Pancreas (tissue), 10 donors: ENCODE data around the gene SLC48A1. TPM values are rescaled to one million over a fixed set of nuclear protein-coding genes. Genes with fewer than 3 reads are reported as not detected.

Source experiments
- ATAC-seq, 4 donors: fragments of 200-7000 bp; cut with Tn5 transposase; one replicate each; pipeline versions ENCODE4 v1.8.0 to v1.9.1; 2020; ENCODE audit warnings: mild to moderate bottlenecking in 4 of 4, moderate library complexity in 4 of 4
- DNase-seq, 6 donors: peaks; one replicate each; pipeline ENCODE4 v3.0.0-alpha.2; 2020
- FAIRE-seq: peaks from 2 replicates; lab custom pipeline; 2012; peaks lifted over from hg19 to GRCh38; lab: Jason Lieb, UNC
- H3K27ac ChIP-seq, 4 donors: fragments of 200-600 bp; sonication (generic); 1 replicate in 3 of 4; 2 replicates in 1 of 4; pipeline versions ENCODE4 v1.5.0 to v1.8.0; 2020
- H3K27me3 ChIP-seq, 4 donors: fragments of 200-600 bp; one replicate each; pipeline ENCODE4 v1.8.0; 2021
- H3K36me3 ChIP-seq, 3 donors: fragments of 200-600 bp; sonication (generic) in 1 of 3; one replicate each; pipeline versions ENCODE4 v1.5.0 to v1.8.0; 2020 to 2021
- H3K4me1 ChIP-seq, 3 donors: fragments of 200-600 bp; one replicate each; pipeline ENCODE4 v1.8.0; 2021
- H3K4me3 ChIP-seq, 4 donors: fragments of 200-600 bp; sonication (generic) in 2 of 4; one replicate each; pipeline versions ENCODE4 v1.5.0 to v1.8.0; 2020 to 2021
- H3K9me3 ChIP-seq, 4 donors: fragments of 200-600 bp; one replicate each; pipeline ENCODE4 v1.8.0; 2021
- WGBS, 2 donors: extraction: QIAGEN DNeasy Blood & Tissue Kit; methylation state at CpG; one replicate each; pipeline ENCODE4 v1.1.7; 2013; 5-methylcytosine and 5-hydroxymethylcytosine counted together
- intact Hi-C, 3 donors: fragments of 100-400 bp; cut with DNase I; formaldehyde crosslinking; loops; one replicate each; pipeline versions ENCODE4 v1.11.1 to v1.14.2; 2022
- polyA plus RNA-seq, 2 donors: library from polyadenylated mRNA; stranded (reverse); fragments of 200-250 nt; gene quantifications; one replicate each; pipeline ENCODE4 v1.2.3, GENCODE V29; 2013
- total RNA-seq, 6 donors: library from RNA; stranded (reverse); fragmentation: NEBNext Ultra II Directional in 4 of 6; extraction: Animal tissue kit (Norgen Biotek cat#: 25700) in 4 of 6; gene quantifications; one replicate each; pipeline versions ENCODE4 v1.2.1 to v1.2.4, GENCODE V29; 2021 to 2023
- TF ChIP-seq, protein P1 (sequence below), 4 donors: fragments of 200-600 bp; sonication (generic) in 3 of 4; IDR thresholded peaks; one replicate each; pipeline versions ENCODE4 v1.5.0 to v1.8.0; 2021; ENCODE audit warnings: antibody characterized with exemption in 4 of 4
- donor health status: healthy with polysubstance abuse.
- donor health status: DM: no; HTN: no; CAD: no; lungs with moderate emphysema.
- donor health status: DM: no; HTN: no; CAD: no.
- donor health status: control.
- donor health status: control.
- donor health status: Bipolar disorder and iron deficiency.
- donor health status: DM: yes; HTN: yes; CAD: no.
- donor health status: DM: no; HTN: no; CAD: no.
- donor health status: DM: no; HTN: no; CAD: no.
- donor health status: DM: yes; HTN: yes; CAD: no.

SLC48A1 gene
- 10 to 100 TPM; 12.2 to 17.2 (median 13.9) TPM for total RNA-seq
- polyA plus RNA-seq = 10 to 100 TPM; 12.4 to 14.2 TPM

DNA sequence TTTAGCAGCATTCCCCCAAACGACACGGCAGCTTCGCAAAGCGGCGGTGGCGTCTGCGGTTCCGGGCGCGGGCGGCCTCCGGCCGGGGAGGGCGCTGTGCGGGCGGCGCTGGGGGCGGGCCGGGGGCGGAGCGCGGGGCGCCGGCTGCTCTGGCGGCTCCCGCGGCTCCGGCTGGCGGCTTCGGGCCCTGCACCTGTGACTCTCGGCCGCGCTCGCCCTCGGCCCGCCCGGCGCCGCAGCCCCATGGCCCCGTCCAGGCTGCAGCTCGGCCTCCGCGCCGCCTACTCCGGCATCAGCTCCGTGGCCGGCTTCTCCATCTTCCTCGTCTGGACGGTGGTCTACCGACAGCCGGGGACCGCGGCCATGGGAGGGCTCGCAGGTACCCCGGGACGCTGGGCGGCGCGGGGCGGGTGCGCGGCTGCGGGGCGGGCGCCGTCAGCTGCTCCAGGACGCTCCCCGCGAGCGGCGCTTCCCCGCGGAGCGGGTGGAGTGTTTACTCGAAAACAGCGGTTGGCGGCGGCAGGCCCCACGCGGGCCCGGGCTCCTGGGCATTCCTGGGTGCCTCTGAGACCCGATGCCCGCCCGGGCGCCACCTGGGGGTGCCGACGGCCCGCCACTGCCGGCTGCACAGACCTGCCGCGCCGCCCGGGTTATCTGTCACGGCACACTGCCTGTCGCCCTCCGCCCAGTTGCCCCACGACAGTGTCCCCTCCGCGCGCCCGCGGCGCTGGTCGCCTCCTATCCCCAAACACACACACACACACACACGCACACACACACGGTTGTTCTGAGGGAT, at the start of gene SLC48A1:
Gene SLC48A1 (plus strand): TSS at position 177 of the 796 bp plus-strand sequence. CDS start 67 bp downstream, at position 244.
- Histone ChIP-seq H3K4me1 (peaks cover 0 to 16% (median 0%) of the 10 kb centered on the region in 3 donors), H3K9me3 (no peaks in the 10 kb centered on the region), H3K4me3 (peak within 1 kb of the TSS; percentile 54 to 96 (median 93)), H3K27ac (peak within 1 kb of the TSS; percentile 66 to 83 (median 78)), H3K36me3 (no peaks in the 10 kb centered on the region), H3K27me3 (no peaks in the 10 kb centered on the region)
- peak; percentile 63 to 94 (median 85) for DNase-seq
- TF ChIP-seq, protein P1, sequence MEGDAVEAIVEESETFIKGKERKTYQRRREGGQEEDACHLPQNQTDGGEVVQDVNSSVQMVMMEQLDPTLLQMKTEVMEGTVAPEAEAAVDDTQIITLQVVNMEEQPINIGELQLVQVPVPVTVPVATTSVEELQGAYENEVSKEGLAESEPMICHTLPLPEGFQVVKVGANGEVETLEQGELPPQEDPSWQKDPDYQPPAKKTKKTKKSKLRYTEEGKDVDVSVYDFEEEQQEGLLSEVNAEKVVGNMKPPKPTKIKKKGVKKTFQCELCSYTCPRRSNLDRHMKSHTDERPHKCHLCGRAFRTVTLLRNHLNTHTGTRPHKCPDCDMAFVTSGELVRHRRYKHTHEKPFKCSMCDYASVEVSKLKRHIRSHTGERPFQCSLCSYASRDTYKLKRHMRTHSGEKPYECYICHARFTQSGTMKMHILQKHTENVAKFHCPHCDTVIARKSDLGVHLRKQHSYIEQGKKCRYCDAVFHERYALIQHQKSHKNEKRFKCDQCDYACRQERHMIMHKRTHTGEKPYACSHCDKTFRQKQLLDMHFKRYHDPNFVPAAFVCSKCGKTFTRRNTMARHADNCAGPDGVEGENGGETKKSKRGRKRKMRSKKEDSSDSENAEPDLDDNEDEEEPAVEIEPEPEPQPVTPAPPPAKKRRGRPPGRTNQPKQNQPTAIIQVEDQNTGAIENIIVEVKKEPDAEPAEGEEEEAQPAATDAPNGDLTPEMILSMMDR (IDR thresholded peaks at IDR 0.05) = peak in 1 of 4 donors; percentile 14
- FAIRE-seq = no peak
- WGBS, 2 donors = 0 to 1% methylated on average over 64 to 106 of the region's 106 CpGs
- intact Hi-C loops = loop anchor here in 1 of 3 donors (10.0 kb wide), 1 partner anchor 58 kb away; no protein-coding TSS in a partner anchor
- peak; percentile 91 to 97 (median 94) for ATAC-seq

GRCh38 chr12:47725091-47725772, 47.8 kb upstream of the SLC48A1 start, which contains the start of gene ENDOU:
ENDOU (minus strand) TSS chr12:47725490; CDS start chr12:47725413, 77 bp downstream.
- Histone ChIP-seq H3K4me3 (no peak within 1 kb of the TSS), H3K36me3 (no peaks in the 10 kb centered on the region), H3K4me1 (peaks cover 3 to 9% (median 6%) of the 10 kb centered on the region in 3 donors), H3K27ac (no peak within 1 kb of the TSS), H3K9me3 (no peaks in the 10 kb centered on the region), H3K27me3 (no peaks in the 10 kb centered on the region)
- ATAC-seq (no peak), FAIRE-seq (no peak), DNase-seq (no peak)
- TF ChIP-seq, protein P1 (IDR thresholded peaks at IDR 0.05) = no peak
- intact Hi-C loops = no loop called here
- WGBS, 2 donors = 91 to 93% methylated on average over 8 of the region's 8 CpGs

GRCh38 chr12:47725893-47726292, 47.1 kb upstream of the SLC48A1 start:
- FAIRE-seq = no peak
- no peaks in the 10 kb centered on the region for H3K27me3 ChIP-seq
- H3K36me3 ChIP-seq = no peaks in the 10 kb centered on the region
- DNase-seq = peak in 1 of 6 donors; percentile 8
- intact Hi-C loops = no loop called here
- ATAC-seq = no peak
- WGBS, 2 donors = 73 to 75% methylated on average over 5 of the region's 5 CpGs
- TF ChIP-seq, protein P1 (IDR thresholded peaks at IDR 0.05) = no peak
- H3K4me1 ChIP-seq = peaks cover 10 to 15% (median 13%) of the 10 kb centered on the region in 3 donors
- H3K4me3 ChIP-seq = no peak overlapping the region
- H3K9me3 ChIP-seq = no peaks in the 10 kb centered on the region
- H3K27ac ChIP-seq = no peak overlapping the region

DNA sequence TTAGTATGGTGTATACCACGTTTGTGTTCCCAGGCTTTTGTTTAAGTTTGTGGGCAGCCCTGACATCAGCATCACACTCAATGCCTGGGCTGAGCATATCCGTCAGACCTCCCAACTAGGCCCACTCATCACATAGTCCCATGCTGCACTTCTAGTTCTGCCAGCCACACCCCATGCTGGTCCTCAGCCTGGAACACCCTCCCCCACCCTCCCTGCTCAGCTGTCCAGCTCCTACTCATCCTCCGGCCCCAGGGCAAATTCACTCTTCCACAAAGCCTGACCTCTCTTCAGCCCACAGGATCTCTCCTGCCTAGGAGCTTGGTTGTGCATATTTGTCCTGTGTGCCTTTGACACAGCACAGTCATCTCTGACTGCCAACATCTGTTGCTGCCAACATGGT, 43.8 kb upstream of the SLC48A1 start:
- H3K27ac ChIP-seq = no peak overlapping the region
- 68 to 73% methylated on average over 3 of the region's 3 CpGs for WGBS, 2 donors
- no peaks in the 10 kb centered on the region for H3K27me3 ChIP-seq
- no peak for FAIRE-seq
- H3K36me3 ChIP-seq = no peaks in the 10 kb centered on the region
- no peak overlapping the region for H3K4me3 ChIP-seq
- peak in 1 of 6 donors; percentile 27 for DNase-seq
- TF ChIP-seq, protein P1 (IDR thresholded peaks at IDR 0.05) = no peak
- ATAC-seq = peak in 2 of 4 donors; percentile 10 to 20
- intact Hi-C loops = no loop called here
- no peaks in the 10 kb centered on the region for H3K9me3 ChIP-seq
- H3K4me1 ChIP-seq = peaks cover 10 to 18% (median 17%) of the 10 kb centered on the region in 3 donors
